ENCODE measurements around the gene LRRN4. TPM values are rescaled to one million over a fixed set of nuclear protein-coding genes. Genes with fewer than 3 reads are reported as not detected.

The LRRN4 gene
- total RNA-seq, 1 experiment from 2014 or later: 0.57 TPM

DNA sequence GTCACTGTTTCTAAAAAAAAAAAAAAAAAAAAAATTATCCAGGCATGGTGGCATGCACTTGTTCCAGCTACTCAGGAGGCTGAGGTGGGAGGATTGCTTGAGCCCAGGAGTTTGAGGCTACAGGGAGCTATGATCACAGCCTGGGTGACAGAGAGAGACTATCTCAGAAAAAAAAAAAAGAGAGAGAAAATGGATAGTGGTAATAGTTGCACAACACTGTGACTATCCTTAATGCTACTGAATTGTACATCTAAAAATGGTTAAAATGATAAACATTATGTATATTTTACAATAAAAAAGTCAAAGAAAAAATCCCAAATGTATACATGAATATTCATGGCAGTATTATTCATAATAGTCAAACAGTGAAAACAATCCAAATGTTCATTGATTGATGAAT is 46.0 kb upstream of the LRRN4 start:
- ATAC-seq: no peak
- no peak overlapping the region for H3K4me3 ChIP-seq (ENCODE audit: low read depth in 2 of 2, low read length in 2 of 2)
- no peaks in the 10 kb centered on the region for H3K9me3 ChIP-seq (ENCODE audit: control insufficient read depth, insufficient read depth, low read depth, low read length)
- H3K27me3 ChIP-seq (ENCODE audit: control insufficient read depth, insufficient read depth, low read length): no peaks in the 10 kb centered on the region; the same call in 1 of the 2 replicates
- no TSS peak for BruUV-seq (replicated peaks)
- DNase-seq (ENCODE audit: low read depth, low spot score): no peak
- TF ChIP-seq, protein P1, sequence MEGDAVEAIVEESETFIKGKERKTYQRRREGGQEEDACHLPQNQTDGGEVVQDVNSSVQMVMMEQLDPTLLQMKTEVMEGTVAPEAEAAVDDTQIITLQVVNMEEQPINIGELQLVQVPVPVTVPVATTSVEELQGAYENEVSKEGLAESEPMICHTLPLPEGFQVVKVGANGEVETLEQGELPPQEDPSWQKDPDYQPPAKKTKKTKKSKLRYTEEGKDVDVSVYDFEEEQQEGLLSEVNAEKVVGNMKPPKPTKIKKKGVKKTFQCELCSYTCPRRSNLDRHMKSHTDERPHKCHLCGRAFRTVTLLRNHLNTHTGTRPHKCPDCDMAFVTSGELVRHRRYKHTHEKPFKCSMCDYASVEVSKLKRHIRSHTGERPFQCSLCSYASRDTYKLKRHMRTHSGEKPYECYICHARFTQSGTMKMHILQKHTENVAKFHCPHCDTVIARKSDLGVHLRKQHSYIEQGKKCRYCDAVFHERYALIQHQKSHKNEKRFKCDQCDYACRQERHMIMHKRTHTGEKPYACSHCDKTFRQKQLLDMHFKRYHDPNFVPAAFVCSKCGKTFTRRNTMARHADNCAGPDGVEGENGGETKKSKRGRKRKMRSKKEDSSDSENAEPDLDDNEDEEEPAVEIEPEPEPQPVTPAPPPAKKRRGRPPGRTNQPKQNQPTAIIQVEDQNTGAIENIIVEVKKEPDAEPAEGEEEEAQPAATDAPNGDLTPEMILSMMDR (IDR thresholded peaks at IDR 0.05): no peak
- TF ChIP-seq SIN3A (IDR thresholded peaks at IDR 0.05; ENCODE audit: borderline replicate concordance, insufficient read depth, low read depth, low read length): no peak
- intact Hi-C loops (cut with micrococcal nuclease; ENCODE audit: unreplicated experiment): no loop called here
- no peak overlapping the region for H3K27ac ChIP-seq (ENCODE audit: low read length)
- POLR2A ChIA-PET: no interaction called here
- H3K36me3 ChIP-seq (ENCODE audit: control insufficient read depth, insufficient read depth, low read length): no peaks in the 10 kb centered on the region
- H3K4me1 ChIP-seq (ENCODE audit: control insufficient read depth, insufficient read depth, low read length): no peaks in the 10 kb centered on the region
- in situ Hi-C loops (cut with HindIII; ENCODE audit: low pct_unique_long_range_greater_than_20kb, low sequenced_read_pairs): no loop called here
- CTCF ChIA-PET: no interaction called here

- no TSS peak for BruUV-seq (replicated peaks)
- intact Hi-C loops (cut with micrococcal nuclease; ENCODE audit: unreplicated experiment) (no loop called here), in situ Hi-C loops (cut with HindIII; ENCODE audit: low pct_unique_long_range_greater_than_20kb, low sequenced_read_pairs) (no loop called here)
- ChIA-PET POLR2A (no interaction called here), CTCF (no interaction called here)
- ATAC-seq (no peak), DNase-seq (ENCODE audit: low read depth, low spot score) (no peak)
- Histone ChIP-seq H3K27ac (ENCODE audit: low read length) (no peak overlapping the region), H3K9me3 (ENCODE audit: control insufficient read depth, insufficient read depth, low read depth, low read length) (no peaks in the 10 kb centered on the region), H3K27me3 (ENCODE audit: control insufficient read depth, insufficient read depth, low read length) (peaks cover 4% of the 10 kb centered on the region; the same call in 1 of the 2 replicates), H3K4me1 (ENCODE audit: control insufficient read depth, insufficient read depth, low read length) (no peaks in the 10 kb centered on the region), H3K4me3 (ENCODE audit: low read depth in 2 of 2, low read length in 2 of 2) (no peak overlapping the region), H3K36me3 (ENCODE audit: control insufficient read depth, insufficient read depth, low read length) (no peaks in the 10 kb centered on the region)
- TF ChIP-seq SIN3A (IDR thresholded peaks at IDR 0.05; ENCODE audit: borderline replicate concordance, insufficient read depth, low read depth, low read length) (no peak), REST (IDR thresholded peaks at IDR 0.05; ENCODE audit: insufficient read depth in 1 of 2, low read depth in 2 of 2, low read length in 1 of 2) (no peak), TCF7L2 (IDR thresholded peaks at IDR 0.05; ENCODE audit: low read depth, low read length) (no peak), POLR2AphosphoS5 (IDR thresholded peaks at IDR 0.05; ENCODE audit: low read depth, low read length) (no peak)
- TF ChIP-seq, protein P1 (IDR thresholded peaks at IDR 0.05): no peak
Measured at GRCh38 chr20:6095409-6095808, 41.5 kb upstream of the LRRN4 start.

All from Panc1 (cell line).